Chondrocyte (in vitro differentiated cells): ENCODE results near the gene CHD6. TPM values are rescaled to one million over a fixed set of nuclear protein-coding genes. Genes with fewer than 3 reads are reported as not detected.

Experiments used
- DNase-seq: peaks from one replicate; pipeline ENCODE4 v3.0.0; 2021; ENCODE audit warnings: mixed read lengths, low spot score
- H3K27ac Mint-ChIP-seq: one replicate; pipeline ENCODE4 v1.8.0; 2021; ENCODE audit warnings: mild to moderate bottlenecking, moderate library complexity, mixed read lengths; ENCODE audit not compliant: unreplicated experiment
- H3K27me3 Mint-ChIP-seq: 2 replicates; pipeline ENCODE4 v1.8.0; 2021; ENCODE audit warnings: low read depth, mixed read lengths
- H3K36me3 Mint-ChIP-seq: 2 replicates; pipeline ENCODE4 v1.8.0; 2021; ENCODE audit warnings: low read depth, mixed read lengths
- H3K4me1 Mint-ChIP-seq: 2 replicates; pipeline ENCODE4 v1.8.0; 2021; ENCODE audit warnings: low read depth, mild to moderate bottlenecking, mixed read lengths
- H3K4me3 Mint-ChIP-seq: one replicate; pipeline ENCODE4 v1.8.0; 2021; ENCODE audit warnings: mild to moderate bottlenecking, moderate library complexity, mixed read lengths; ENCODE audit not compliant: unreplicated experiment
- H3K9me3 Mint-ChIP-seq: 2 replicates; pipeline ENCODE4 v1.8.0; 2021; ENCODE audit warnings: low read depth, mixed read lengths
- CTCF ChIP-seq: fragments of 200-600 bp; sonication (generic); IDR thresholded peaks from 2 replicates; pipeline ENCODE4 v1.5.0; 2021; ENCODE audit warnings: antibody characterized with exemption, mild to moderate bottlenecking, moderate library complexity
- total RNA-seq: library from RNA; stranded (reverse); gene quantifications from 3 replicates; pipeline ENCODE4 v1.2.1, GENCODE V29; 2021

The CHD6 gene
- total RNA-seq, 1 donor from 2014 or later: 29.9 TPM

- DNase-seq: peak; percentile 55
- H3K27ac Mint-ChIP-seq: no peak overlapping the region
- H3K9me3 Mint-ChIP-seq: no peaks in the 10 kb centered on the region
Measured at GRCh38 chr20:41386502-41387427, 231.4 kb downstream of the CHD6 start.

GRCh38 chr20:41382791-41383305 lies 235.3 kb downstream of the CHD6 start:
- Mint-ChIP-seq H3K27me3 (peaks cover 10% of the 10 kb centered on the region), H3K4me3 (no peak overlapping the region), H3K4me1 (peaks cover 4% of the 10 kb centered on the region), H3K9me3 (no peaks in the 10 kb centered on the region), H3K36me3 (no peaks in the 10 kb centered on the region), H3K27ac (no peak overlapping the region)
- TF ChIP-seq CTCF: no peak
- peak; percentile 7 for DNase-seq

More at GRCh38 chr20:41386502-41387427, 231.4 kb downstream of the CHD6 start:
- TF ChIP-seq CTCF: no peak
- no peaks in the 10 kb centered on the region for H3K27me3 Mint-ChIP-seq
- peaks cover 7% of the 10 kb centered on the region for H3K4me1 Mint-ChIP-seq
- H3K36me3 Mint-ChIP-seq: no peaks in the 10 kb centered on the region
- H3K4me3 Mint-ChIP-seq: no peak overlapping the region

GRCh38 chr20:41380551-41381193 lies 237.5 kb downstream of the CHD6 start:
- DNase-seq: peak; percentile 40
- Mint-ChIP-seq H3K9me3 (no peaks in the 10 kb centered on the region), H3K4me1 (no peaks in the 10 kb centered on the region)

GRCh38 chr20:41379551-41379950 lies 238.6 kb downstream of the CHD6 start:
- Mint-ChIP-seq H3K36me3 (no peaks in the 10 kb centered on the region), H3K27ac (no peak overlapping the region), H3K9me3 (no peaks in the 10 kb centered on the region), H3K27me3 (peaks cover 23% of the 10 kb centered on the region), H3K4me3 (no peak overlapping the region), H3K4me1 (no peaks in the 10 kb centered on the region)
- TF ChIP-seq CTCF: no peak
- no peak for DNase-seq

More at GRCh38 chr20:41380551-41381193, 237.5 kb downstream of the CHD6 start:
- Mint-ChIP-seq H3K27ac (no peak overlapping the region), H3K36me3 (no peaks in the 10 kb centered on the region), H3K4me3 (no peak overlapping the region), H3K27me3 (peaks cover 23% of the 10 kb centered on the region)
- TF ChIP-seq CTCF: no peak

GRCh38 chr20:41377275-41377674 lies 240.9 kb downstream of the CHD6 start:
- no peaks in the 10 kb centered on the region for H3K36me3 Mint-ChIP-seq
- no peaks in the 10 kb centered on the region for H3K4me1 Mint-ChIP-seq
- H3K4me3 Mint-ChIP-seq: no peak overlapping the region
- H3K27ac Mint-ChIP-seq: no peak overlapping the region
- no peak for DNase-seq
- no peaks in the 10 kb centered on the region for H3K9me3 Mint-ChIP-seq
- H3K27me3 Mint-ChIP-seq: peaks cover 35% of the 10 kb centered on the region
- no peak for TF ChIP-seq CTCF
